K562 (cell line): ENCODE data around the gene REXO2. TPM values are rescaled to one million over a fixed set of nuclear protein-coding genes. Genes with fewer than 3 reads are reported as not detected.
A peak's percentile ranks its signal among the peaks of the same experiment; 100 is the strongest.

Experiments
- ATAC-seq: fragments of 200-7000 bp; cut with Tn5 transposase; 3 replicates; pipeline ENCODE4 v1.9.1; 2020; ENCODE audit warnings: moderate library complexity
- BruUV-seq: library from RNA; stranded (reverse); fragments of 400-500 nt; replicated peaks from 2 replicates; lab custom pipeline; 2021; lab: Mats Ljungman, UMichigan
- CTCF ChIA-PET: fragments of 300-600 bp; formaldehyde crosslinking; extraction: SDS; loops from one replicate; lab custom pipeline; 2021; ENCODE audit warnings: low intra/inter-chr PET ratio; lab: Yijun Ruan, JAX
- POLR2A ChIA-PET: fragments of 300-600, 350-650 bp; sonication (Branson Sonifier 250); formaldehyde crosslinking; extraction: SDS; loops from one replicate; lab custom pipeline; 2021; ENCODE audit warnings: antibody characterized with exemption, inconsistent platforms; lab: Yijun Ruan, JAX
- DNase-seq, 4 experiments: peaks; one replicate each; pipeline versions ENCODE4 v3.0.0 to v3.0.0-alpha.2; 2011 to 2018; ENCODE audit warnings: low spot score in 3 of 4, mixed read lengths in 3 of 4; ENCODE audit errors: extremely low read depth in 1 of 4
- FAIRE-seq: peaks from 2 replicates; lab custom pipeline; 2011; peaks lifted over from hg19 to GRCh38; lab: Jason Lieb, UNC
- H2AFZ ChIP-seq: 2 replicates; pipeline ENCODE4 v1.6.0; 2011; ENCODE audit warnings: low read depth, low read length, control low read depth, inconsistent platforms
- H3K27ac ChIP-seq: fragments of 200-600 bp; 3 replicates; pipeline ENCODE4 v1.8.0; 2011; ENCODE audit warnings: low read depth, mild to moderate bottlenecking, control low read depth, inconsistent platforms, low read length, moderate library complexity, mixed read lengths; ENCODE audit errors: extremely low read depth
- H3K27me3 ChIP-seq, 2 experiments: fragments of 300-600 bp in 1 of 2; 2 replicates in 1 of 2; 3 replicates in 1 of 2; pipeline versions ENCODE4 v1.6.0 to v1.8.0; 2011; ENCODE audit warnings: inconsistent platforms in 2 of 2, low read length in 2 of 2, mild to moderate bottlenecking in 1 of 2, mixed read lengths in 1 of 2, moderate library complexity in 1 of 2; ENCODE audit not compliant: control insufficient read depth in 2 of 2, insufficient read depth in 2 of 2
- H3K36me3 ChIP-seq: fragments of 300-600 bp; 3 replicates; pipeline ENCODE4 v1.8.0; 2011; ENCODE audit warnings: mild to moderate bottlenecking, low read length, inconsistent platforms; ENCODE audit not compliant: control insufficient read depth, insufficient read depth
- H3K4me1 ChIP-seq, 2 experiments: fragments of 200-600 bp in 1 of 2; replicated peaks in 1 of 2; 2 replicates in 1 of 2; 3 replicates in 1 of 2; pipeline versions ENCODE4 v1.5.1 to v1.8.0; 2011; ENCODE audit warnings: inconsistent platforms in 2 of 2, low read length in 2 of 2, mild to moderate bottlenecking in 1 of 2, mixed read lengths in 1 of 2, moderate library complexity in 1 of 2; ENCODE audit not compliant: control insufficient read depth in 2 of 2, insufficient read depth in 2 of 2
- H3K4me2 ChIP-seq: 2 replicates; pipeline ENCODE4 v1.6.1; 2011; ENCODE audit warnings: low read length, control low read depth, inconsistent platforms, mixed read lengths; ENCODE audit not compliant: insufficient read depth
- H3K4me3 ChIP-seq: fragments of 200-600 bp; sonication (generic), shearing (Covaris generic); 2 replicates; pipeline ENCODE4 v1.5.1; 2016; ENCODE audit warnings: control low read depth, inconsistent platforms
- H3K79me2 ChIP-seq: fragments of 200-600 bp; 3 replicates; pipeline ENCODE4 v1.8.0; 2011; ENCODE audit warnings: low read length, inconsistent platforms; ENCODE audit not compliant: control insufficient read depth, insufficient read depth
- H3K9ac ChIP-seq, 2 experiments: 2 replicates each; pipeline versions ENCODE4 v1.6.0 to v1.6.1; 2011; ENCODE audit warnings: low read depth in 2 of 2, low read length in 2 of 2, control low read depth in 1 of 2, inconsistent platforms in 1 of 2, mild to moderate bottlenecking in 1 of 2, mixed read lengths in 1 of 2; ENCODE audit not compliant: insufficient read depth in 1 of 2
- H3K9me1 ChIP-seq: one replicate; pipeline ENCODE4 v1.6.0; 2011; ENCODE audit warnings: inconsistent platforms, mild to moderate bottlenecking, low read length, moderate library complexity; ENCODE audit not compliant: control insufficient read depth, insufficient read depth
- H3K9me3 ChIP-seq: replicated peaks from 2 replicates; pipeline ENCODE4 v1.5.1; 2011; ENCODE audit warnings: low read depth, low read length, inconsistent platforms; ENCODE audit not compliant: control insufficient read depth, insufficient read depth
- H4K20me1 ChIP-seq: replicated peaks from 2 replicates; pipeline ENCODE4 v1.6.1; 2011; ENCODE audit warnings: low read length, inconsistent platforms, mixed read lengths; ENCODE audit not compliant: control insufficient read depth, insufficient read depth
- ARID1B ChIP-seq: fragments of 450-650 bp; IDR thresholded peaks from 2 replicates; pipeline ENCODE4 v1.6.1; 2016; ENCODE audit warnings: antibody characterized with exemption, mild to moderate bottlenecking, inconsistent platforms
- CBX1 ChIP-seq: sonication (generic); IDR thresholded peaks from 2 replicates; pipeline ENCODE4 v1.6.1; 2016; ENCODE audit warnings: antibody characterized with exemption, low read depth, mild to moderate bottlenecking
- FOXJ2 ChIP-seq: fragments of 200-800 bp; sonication (Bioruptor generic); IDR thresholded peaks from 2 replicates; pipeline ENCODE4 v1.6.1; 2016; ENCODE audit warnings: missing genetic modification characterization, missing compliant biosample characterization
- KLF1 ChIP-seq: fragments of 450-650 bp; IDR thresholded peaks from 2 replicates; pipeline ENCODE4 v1.6.1; 2016; ENCODE audit warnings: missing genetic modification characterization, missing compliant biosample characterization
- MIER1 ChIP-seq: fragments of 450-650 bp; IDR thresholded peaks from 2 replicates; pipeline ENCODE4 v1.6.1; 2016; ENCODE audit warnings: antibody characterized with exemption, mild to moderate bottlenecking, low read depth
- ZNF316 ChIP-seq: fragments of 450-650 bp; IDR thresholded peaks from 2 replicates; pipeline ENCODE4 v1.6.1; 2016
- WGBS: fragments of 100-300 bp; shearing (Covaris generic); methylation state at CpG from one replicate; pipeline ENCODE4 v1.1.6; 2016; ENCODE audit warnings: low coverage, mixed read lengths; ENCODE audit not compliant: insufficient coverage; ENCODE audit errors: missing lambda C conversion rate; 5-methylcytosine and 5-hydroxymethylcytosine counted together
- in situ Hi-C: fragments of 300-500 bp; cut with MboI; formaldehyde crosslinking; loops from 4 replicates; pipeline ENCODE4 v1.15.0; 2018; ENCODE audit warnings: inconsistent platforms, mixed read lengths
- intact Hi-C: fragments of 100-400 bp; cut with micrococcal nuclease; formaldehyde crosslinking; loops from 2 replicates; pipeline ENCODE4 v1.14.2; 2022
- polyA plus RNA-seq, 8 experiments: library from polyadenylated mRNA; depleted of rRNA in 4 of 8; stranded (reverse) in 5 of 8; unstranded in 3 of 8; fragments of >200 nt; fragmentation: Nextera tagmentation in 2 of 8; fragmentation: Illumina TruSeq in 1 of 8; extraction: Ambion mirVana in 2 of 8; extraction: Trizol in 1 of 8; gene quantifications; 2 replicates each; pipeline versions ENCODE4 v1.2.1 to v1.2.3, GENCODE V29; 2011 to 2014; ENCODE audit warnings: inconsistent platforms in 1 of 8, missing spikeins in 1 of 8
- total RNA-seq, 7 experiments: library from RNA; depleted of rRNA in 6 of 7; stranded (reverse); fragments of >200 nt in 6 of 7; fragmentation: Illumina TruSeq in 2 of 7; extraction: Trizol in 2 of 7; gene quantifications; 2 replicates each; pipeline versions ENCODE4 v1.2.1 to v1.2.3, GENCODE V29; 2011 to 2021; ENCODE audit warnings: low replicate concordance in 1 of 7
- TF ChIP-seq, protein P1 (sequence below): fragments of 450-650 bp; IDR thresholded peaks from 2 replicates; pipeline ENCODE4 v1.6.1; 2017; ENCODE audit warnings: antibody characterized with exemption, mild to moderate bottlenecking
- TF ChIP-seq, protein P2 (sequence below): IDR thresholded peaks from 3 replicates; pipeline ENCODE4 v1.6.1; 2011; ENCODE audit warnings: borderline replicate concordance, mild to moderate bottlenecking; ENCODE audit not compliant: insufficient read length, insufficient read depth
- TF ChIP-seq, protein P3 (sequence below): fragments of 250-450 bp; sonication (Bioruptor Pico); IDR thresholded peaks from 2 replicates; pipeline ENCODE4 v1.5.0; 2020; ENCODE audit warnings: mild to moderate bottlenecking

Gene REXO2
- total and polyA plus RNA-seq, 9 of the 15 experiments (the other 6 are each of a cell fraction or from before 2014, with no cell fraction given): 143 to 370 (median 193) TPM

DNA sequence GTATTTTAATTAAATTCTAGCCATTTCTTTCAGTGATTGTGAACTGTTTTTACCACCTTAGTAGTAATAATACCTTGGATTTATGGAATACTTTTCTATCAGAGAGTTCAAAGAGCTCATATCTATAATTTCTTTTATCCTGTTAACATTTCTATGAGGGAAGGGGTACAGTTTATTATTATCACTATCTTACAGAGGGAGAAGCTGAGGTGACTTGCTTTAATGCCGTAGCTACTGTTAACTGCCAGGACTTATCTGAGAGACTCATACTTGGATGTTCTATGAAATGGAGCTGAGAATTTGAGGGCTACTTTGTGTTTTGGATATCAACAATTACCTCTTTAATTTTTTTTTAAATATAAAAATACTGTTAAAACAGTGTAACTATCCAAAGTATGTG lies 3.3 kb downstream of the REXO2 start (continued):
- TF ChIP-seq ARID1B: peak; percentile 77
- peak; percentile 10; the same call in 1 of the 2 replicates for TF ChIP-seq ZNF316
- TF ChIP-seq, protein P1, sequence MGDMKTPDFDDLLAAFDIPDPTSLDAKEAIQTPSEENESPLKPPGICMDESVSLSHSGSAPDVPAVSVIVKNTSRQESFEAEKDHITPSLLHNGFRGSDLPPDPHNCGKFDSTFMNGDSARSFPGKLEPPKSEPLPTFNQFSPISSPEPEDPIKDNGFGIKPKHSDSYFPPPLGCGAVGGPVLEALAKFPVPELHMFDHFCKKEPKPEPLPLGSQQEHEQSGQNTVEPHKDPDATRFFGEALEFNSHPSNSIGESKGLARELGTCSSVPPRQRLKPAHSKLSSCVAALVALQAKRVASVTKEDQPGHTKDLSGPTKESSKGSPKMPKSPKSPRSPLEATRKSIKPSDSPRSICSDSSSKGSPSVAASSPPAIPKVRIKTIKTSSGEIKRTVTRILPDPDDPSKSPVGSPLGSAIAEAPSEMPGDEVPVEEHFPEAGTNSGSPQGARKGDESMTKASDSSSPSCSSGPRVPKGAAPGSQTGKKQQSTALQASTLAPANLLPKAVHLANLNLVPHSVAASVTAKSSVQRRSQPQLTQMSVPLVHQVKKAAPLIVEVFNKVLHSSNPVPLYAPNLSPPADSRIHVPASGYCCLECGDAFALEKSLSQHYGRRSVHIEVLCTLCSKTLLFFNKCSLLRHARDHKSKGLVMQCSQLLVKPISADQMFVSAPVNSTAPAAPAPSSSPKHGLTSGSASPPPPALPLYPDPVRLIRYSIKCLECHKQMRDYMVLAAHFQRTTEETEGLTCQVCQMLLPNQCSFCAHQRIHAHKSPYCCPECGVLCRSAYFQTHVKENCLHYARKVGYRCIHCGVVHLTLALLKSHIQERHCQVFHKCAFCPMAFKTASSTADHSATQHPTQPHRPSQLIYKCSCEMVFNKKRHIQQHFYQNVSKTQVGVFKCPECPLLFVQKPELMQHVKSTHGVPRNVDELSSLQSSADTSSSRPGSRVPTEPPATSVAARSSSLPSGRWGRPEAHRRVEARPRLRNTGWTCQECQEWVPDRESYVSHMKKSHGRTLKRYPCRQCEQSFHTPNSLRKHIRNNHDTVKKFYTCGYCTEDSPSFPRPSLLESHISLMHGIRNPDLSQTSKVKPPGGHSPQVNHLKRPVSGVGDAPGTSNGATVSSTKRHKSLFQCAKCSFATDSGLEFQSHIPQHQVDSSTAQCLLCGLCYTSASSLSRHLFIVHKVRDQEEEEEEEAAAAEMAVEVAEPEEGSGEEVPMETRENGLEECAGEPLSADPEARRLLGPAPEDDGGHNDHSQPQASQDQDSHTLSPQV: peak; percentile 50; the same call in 1 of the 2 replicates

DNA sequence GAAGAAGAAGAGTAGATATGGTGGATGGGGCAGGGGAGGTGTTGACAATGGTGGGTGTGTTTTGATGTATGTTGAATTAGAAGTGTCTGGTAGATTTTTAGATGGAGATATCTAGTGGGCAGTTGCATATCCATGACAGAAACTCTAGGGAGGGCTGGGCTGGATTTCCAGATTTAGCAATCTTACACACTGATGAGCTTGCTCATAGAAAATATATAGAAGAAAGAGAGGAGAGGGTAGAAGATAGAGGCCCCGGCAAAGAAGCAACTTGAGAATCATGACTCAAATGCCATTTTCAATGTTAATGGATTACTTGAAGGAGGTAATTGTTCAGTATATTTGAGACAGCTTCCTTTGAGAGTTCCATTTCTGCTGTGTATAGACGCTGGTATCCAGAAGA lies 8.2 kb downstream of the REXO2 start:
- no TSS peak for BruUV-seq
- H3K9me1 ChIP-seq: no peaks in the 10 kb centered on the region
- H3K27ac ChIP-seq: peak overlapping the region; percentile 49; the same call in 1 of the 3 replicates
- no peak for FAIRE-seq
- H3K79me2 ChIP-seq: peaks cover 62% of the 10 kb centered on the region
- H3K4me1 ChIP-seq: peaks cover 0 to 17% of the 10 kb centered on the region in 2 experiments
- no peak for DNase-seq
- ATAC-seq: no peak
- ChIA-PET POLR2A (interaction anchor here (1.0 to 1.2 kb wide), 2 partner anchors 9 to 18 kb away, joined by 3 to 4 read pairs; partner anchors contain the start of gene REXO2), CTCF (no interaction called here)
- H2AFZ ChIP-seq: no peak overlapping the region
- no peaks in the 10 kb centered on the region for H3K9me3 ChIP-seq
- peak overlapping the region in 1 of 2 experiments; percentile 11; a peak in 1 of 4 replicates for H3K9ac ChIP-seq
- H3K4me3 ChIP-seq: no peak overlapping the region
- no peaks in the 10 kb centered on the region for H4K20me1 ChIP-seq
- in situ Hi-C loops (no loop called here), intact Hi-C loops (no loop called here)
- H3K27me3 ChIP-seq: no peaks in the 10 kb centered on the region
- 97% methylated on average over 2 of the region's 2 CpGs for WGBS
- H3K4me2 ChIP-seq: no peak overlapping the region
- peaks cover 83% of the 10 kb centered on the region for H3K36me3 ChIP-seq
- no peak for TF ChIP-seq KLF1 (tag)
- TF ChIP-seq, protein P2, sequence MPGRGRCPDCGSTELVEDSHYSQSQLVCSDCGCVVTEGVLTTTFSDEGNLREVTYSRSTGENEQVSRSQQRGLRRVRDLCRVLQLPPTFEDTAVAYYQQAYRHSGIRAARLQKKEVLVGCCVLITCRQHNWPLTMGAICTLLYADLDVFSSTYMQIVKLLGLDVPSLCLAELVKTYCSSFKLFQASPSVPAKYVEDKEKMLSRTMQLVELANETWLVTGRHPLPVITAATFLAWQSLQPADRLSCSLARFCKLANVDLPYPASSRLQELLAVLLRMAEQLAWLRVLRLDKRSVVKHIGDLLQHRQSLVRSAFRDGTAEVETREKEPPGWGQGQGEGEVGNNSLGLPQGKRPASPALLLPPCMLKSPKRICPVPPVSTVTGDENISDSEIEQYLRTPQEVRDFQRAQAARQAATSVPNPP: no peak
- no peak for TF ChIP-seq CBX1
- TF ChIP-seq FOXJ2: peak; percentile 14; the same call in 1 of the 2 replicates
- TF ChIP-seq MIER1: no peak
- TF ChIP-seq, protein P3, sequence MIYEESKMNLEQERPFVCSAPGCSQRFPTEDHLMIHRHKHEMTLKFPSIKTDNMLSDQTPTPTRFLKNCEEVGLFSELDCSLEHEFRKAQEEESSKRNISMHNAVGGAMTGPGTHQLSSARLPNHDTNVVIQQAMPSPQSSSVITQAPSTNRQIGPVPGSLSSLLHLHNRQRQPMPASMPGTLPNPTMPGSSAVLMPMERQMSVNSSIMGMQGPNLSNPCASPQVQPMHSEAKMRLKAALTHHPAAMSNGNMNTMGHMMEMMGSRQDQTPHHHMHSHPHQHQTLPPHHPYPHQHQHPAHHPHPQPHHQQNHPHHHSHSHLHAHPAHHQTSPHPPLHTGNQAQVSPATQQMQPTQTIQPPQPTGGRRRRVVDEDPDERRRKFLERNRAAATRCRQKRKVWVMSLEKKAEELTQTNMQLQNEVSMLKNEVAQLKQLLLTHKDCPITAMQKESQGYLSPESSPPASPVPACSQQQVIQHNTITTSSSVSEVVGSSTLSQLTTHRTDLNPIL: no peak
- TF ChIP-seq, protein P1: no peak
